H9 (cell line): ENCODE measurements around the gene NFYC. TPM values are rescaled to one million over a fixed set of nuclear protein-coding genes. Genes with fewer than 3 reads are reported as not detected.

Source experiments
- DNase-seq: peaks from one replicate; pipeline ENCODE4 v3.0.0-alpha.2; 2017
- H2AFZ ChIP-seq: one replicate; pipeline ENCODE4 v1.6.1; 2013; ENCODE audit warnings: mild to moderate bottlenecking, low read length, control low read depth, moderate library complexity
- H2AK5ac ChIP-seq: 2 replicates; pipeline ENCODE4 v1.6.1; 2013; ENCODE audit warnings: low read length, control low read depth, mixed read lengths; ENCODE audit not compliant: insufficient read length
- H2BK120ac ChIP-seq: one replicate; pipeline ENCODE4 v1.6.1; 2013; ENCODE audit warnings: low read depth, mild to moderate bottlenecking, low read length, control low read depth, inconsistent platforms; ENCODE audit not compliant: poor library complexity, severe bottlenecking
- H2BK12ac ChIP-seq: 2 replicates; pipeline ENCODE4 v1.6.1; 2013; ENCODE audit warnings: low read length, control low read depth, mixed read lengths, low read depth; ENCODE audit not compliant: insufficient read length
- H2BK15ac ChIP-seq: 2 replicates; pipeline ENCODE4 v1.6.1; 2013; ENCODE audit warnings: low read depth, low read length, control low read depth
- H2BK20ac ChIP-seq: one replicate; pipeline ENCODE4 v1.6.1; 2013; ENCODE audit warnings: low read depth, mild to moderate bottlenecking, low read length, control low read depth, inconsistent platforms; ENCODE audit not compliant: poor library complexity, severe bottlenecking
- H2BK5ac ChIP-seq: 2 replicates; pipeline ENCODE4 v1.6.1; 2013; ENCODE audit warnings: low read length, control low read depth, mixed read lengths; ENCODE audit not compliant: insufficient read length
- H3K14ac ChIP-seq: 2 replicates; pipeline ENCODE4 v1.6.1; 2013; ENCODE audit warnings: low read length, control low read depth; ENCODE audit not compliant: insufficient read depth
- H3K18ac ChIP-seq: 2 replicates; pipeline ENCODE4 v1.6.1; 2013; ENCODE audit warnings: low read depth, mild to moderate bottlenecking, mixed read lengths, low read length, control low read depth; ENCODE audit not compliant: insufficient read length
- H3K23ac ChIP-seq: 2 replicates; pipeline ENCODE4 v1.6.1; 2013; ENCODE audit warnings: low read length, control low read depth, mixed read lengths, low read depth; ENCODE audit not compliant: insufficient read length
- H3K23me2 ChIP-seq: 2 replicates; pipeline ENCODE4 v1.6.1; 2013; ENCODE audit warnings: low read depth, mild to moderate bottlenecking, mixed read lengths, low read length, control low read depth; ENCODE audit not compliant: insufficient read length, poor library complexity, severe bottlenecking
- H3K27ac ChIP-seq: 2 replicates; pipeline ENCODE4 v1.5.1; 2013; ENCODE audit warnings: low read length, control low read depth, mixed read lengths, low read depth; ENCODE audit not compliant: insufficient read length
- H3K27me3 ChIP-seq: 2 replicates; pipeline ENCODE4 v1.6.1; 2013; ENCODE audit warnings: low read length, control low read depth, inconsistent platforms; ENCODE audit not compliant: insufficient read depth
- H3K4ac ChIP-seq: 2 replicates; pipeline ENCODE4 v1.6.1; 2013; ENCODE audit warnings: low read depth, mild to moderate bottlenecking, control low read depth, inconsistent platforms, low read length, moderate library complexity
- H3K4me1 ChIP-seq: 2 replicates; pipeline ENCODE4 v1.6.1; 2013; ENCODE audit warnings: low read length, control low read depth, inconsistent platforms; ENCODE audit not compliant: insufficient read depth
- H3K4me2 ChIP-seq: 2 replicates; pipeline ENCODE4 v1.6.1; 2013; ENCODE audit warnings: low read length, control low read depth, mixed read lengths; ENCODE audit not compliant: insufficient read length, insufficient read depth
- H3K56ac ChIP-seq: 2 replicates; pipeline ENCODE4 v1.6.1; 2013; ENCODE audit warnings: low read depth, mild to moderate bottlenecking, mixed read lengths, low read length, control low read depth; ENCODE audit not compliant: insufficient read length
- H3K79me1 ChIP-seq: 2 replicates; pipeline ENCODE4 v1.6.1; 2013; ENCODE audit warnings: low read depth, mild to moderate bottlenecking, moderate library complexity, low read length, control low read depth, inconsistent platforms; ENCODE audit not compliant: insufficient read depth, poor library complexity, severe bottlenecking
- H3K79me2 ChIP-seq: 2 replicates; pipeline ENCODE4 v1.6.1; 2013; ENCODE audit warnings: low read length, control low read depth, inconsistent platforms; ENCODE audit not compliant: insufficient read depth
- H3K9ac ChIP-seq: 2 replicates; pipeline ENCODE4 v1.6.1; 2013; ENCODE audit warnings: low read length, control low read depth, mixed read lengths; ENCODE audit not compliant: insufficient read length; ENCODE audit errors: extremely low read depth
- H3K9me3 ChIP-seq: one replicate; pipeline ENCODE4 v1.6.1; 2013; ENCODE audit warnings: low read depth, low read length, inconsistent platforms; ENCODE audit not compliant: control insufficient read depth
- H3T11ph ChIP-seq: one replicate; pipeline ENCODE4 v1.6.1; 2013; ENCODE audit warnings: mild to moderate bottlenecking, low read length, control low read depth, inconsistent platforms
- H4K20me1 ChIP-seq: one replicate; pipeline ENCODE4 v1.6.1; 2013; ENCODE audit not compliant: control insufficient read depth, insufficient read length, insufficient read depth
- H4K5ac ChIP-seq: 2 replicates; pipeline ENCODE4 v1.6.1; 2013; ENCODE audit warnings: low read depth, mild to moderate bottlenecking, mixed read lengths, low read length, control low read depth; ENCODE audit not compliant: insufficient read length
- H4K8ac ChIP-seq: replicated peaks from 2 replicates; pipeline ENCODE4 v1.6.1; 2013; ENCODE audit warnings: low read length, control low read depth, mixed read lengths, low read depth; ENCODE audit not compliant: insufficient read length
- H4K91ac ChIP-seq: 2 replicates; pipeline ENCODE4 v1.6.1; 2013; ENCODE audit warnings: low read depth, mild to moderate bottlenecking, moderate library complexity, mixed read lengths, low read length, control low read depth; ENCODE audit not compliant: insufficient read length
- H3K27ac Mint-ChIP-seq, 3 experiments: 2 replicates in 2 of 3; 3 replicates in 1 of 3; pipeline ENCODE4 v1.8.0; 2020 to 2021; ENCODE audit warnings: mixed read lengths in 3 of 3, mild to moderate bottlenecking in 1 of 3, moderate library complexity in 1 of 3
- H3K27me3 Mint-ChIP-seq: 2 replicates; pipeline ENCODE4 v1.8.0; 2021; ENCODE audit warnings: low read depth, mild to moderate bottlenecking, moderate library complexity, mixed read lengths
- H3K36me3 Mint-ChIP-seq, 3 experiments: 2 replicates in 2 of 3; 3 replicates in 1 of 3; pipeline ENCODE4 v1.8.0; 2020 to 2021; ENCODE audit warnings: low read depth in 3 of 3, mixed read lengths in 3 of 3; ENCODE audit not compliant: insufficient read depth in 1 of 3
- H3K4me1 Mint-ChIP-seq, 2 experiments: 2 replicates each; pipeline ENCODE4 v1.8.0; 2020; ENCODE audit warnings: mixed read lengths in 2 of 2
- H3K4me3 Mint-ChIP-seq, 2 experiments: 2 replicates in 1 of 2; 3 replicates in 1 of 2; pipeline ENCODE4 v1.8.0; 2020 to 2021; ENCODE audit warnings: mild to moderate bottlenecking in 2 of 2, mixed read lengths in 2 of 2, moderate library complexity in 1 of 2
- H3K9me3 Mint-ChIP-seq, 2 experiments: 2 replicates in 1 of 2; 3 replicates in 1 of 2; pipeline ENCODE4 v1.8.0; 2020; ENCODE audit warnings: mild to moderate bottlenecking in 2 of 2, mixed read lengths in 2 of 2, moderate library complexity in 1 of 2
- WGBS: extraction: QIAGEN DNeasy Blood & Tissue Kit; methylation state at CpG from one replicate; pipeline ENCODE4 v1.1.7; 2013; ENCODE audit warnings: missing lambda C conversion rate, low lambda C conversion rate, mixed read lengths; ENCODE audit not compliant: insufficient read length; ENCODE audit errors: extremely low coverage; 5-methylcytosine and 5-hydroxymethylcytosine counted together
- total RNA-seq: library from RNA; stranded (reverse); gene quantifications from 2 replicates; pipeline ENCODE4 v1.2.1, GENCODE V29; 2021
- TF ChIP-seq, protein P1 (sequence below): fragments of 200-600 bp; sonication (generic); conservative IDR thresholded peaks from 3 replicates; pipeline ENCODE4 v1.8.0; 2021; ENCODE audit warnings: antibody characterized with exemption, mild to moderate bottlenecking

Gene NFYC
- total RNA-seq, 1 experiment from 2014 or later, result 54.7 TPM

DNA sequence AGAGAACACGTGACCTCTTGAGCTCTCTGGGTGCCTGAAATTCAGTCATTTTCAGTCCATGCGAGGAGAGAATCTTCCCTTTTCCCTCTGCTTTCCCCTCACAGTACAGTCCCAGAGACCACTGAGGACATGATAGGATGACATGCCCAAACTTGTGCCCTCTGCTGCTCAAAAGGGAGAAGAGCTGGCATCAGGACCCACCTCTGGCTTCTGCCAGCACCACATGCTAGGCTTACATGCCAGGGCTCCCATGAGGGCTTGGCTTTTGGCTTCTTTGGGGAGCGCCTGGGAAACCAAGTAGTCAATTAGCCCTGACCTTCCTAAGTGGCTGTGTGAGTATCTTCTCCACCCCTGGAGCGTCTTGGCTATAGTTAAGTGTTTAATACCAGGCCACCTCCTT is 78.3 kb downstream of the NFYC start:
- Histone ChIP-seq H2AFZ (no peak overlapping the region), H4K91ac (no peak overlapping the region), H3K27ac (no peak overlapping the region), H3K9me3 (no peaks in the 10 kb centered on the region), H2BK20ac (no peak overlapping the region), H2AK5ac (no peak overlapping the region), H4K8ac (no peak overlapping the region), H3K4ac (no peak overlapping the region), H3K79me1 (no peaks in the 10 kb centered on the region), H2BK15ac (no peak overlapping the region), H3K9ac (no peak overlapping the region), H3K23me2 (no peaks in the 10 kb centered on the region), H3K4me1 (peaks cover 4% of the 10 kb centered on the region), H3K79me2 (no peaks in the 10 kb centered on the region), H2BK120ac (no peak overlapping the region), H3K18ac (no peak overlapping the region), H3T11ph (no peak overlapping the region), H4K5ac (no peak overlapping the region), H4K20me1 (no peaks in the 10 kb centered on the region), H2BK12ac (no peak overlapping the region), H3K56ac (no peak overlapping the region), H3K27me3 (no peaks in the 10 kb centered on the region), H3K14ac (no peak overlapping the region), H3K23ac (no peak overlapping the region), H2BK5ac (no peak overlapping the region), H3K4me2 (no peak overlapping the region)
- Mint-ChIP-seq H3K9me3 (no peaks in the 10 kb centered on the region), H3K36me3 (peaks cover 29 to 71% (median 61%) of the 10 kb centered on the region in 3 experiments; a peak in 6 of 7 replicates), H3K4me3 (no peak overlapping the region), H3K4me1 (peaks cover 16 to 28% of the 10 kb centered on the region in 2 experiments), H3K27ac (peak overlapping the region in 2 of 3 experiments; percentile 57 to 58; a peak in 4 of 7 replicates), H3K27me3 (no peaks in the 10 kb centered on the region)
- WGBS, result no CpG with 5 or more reads among the region's 4 CpGs
- no peak for DNase-seq
- TF ChIP-seq, protein P1, sequence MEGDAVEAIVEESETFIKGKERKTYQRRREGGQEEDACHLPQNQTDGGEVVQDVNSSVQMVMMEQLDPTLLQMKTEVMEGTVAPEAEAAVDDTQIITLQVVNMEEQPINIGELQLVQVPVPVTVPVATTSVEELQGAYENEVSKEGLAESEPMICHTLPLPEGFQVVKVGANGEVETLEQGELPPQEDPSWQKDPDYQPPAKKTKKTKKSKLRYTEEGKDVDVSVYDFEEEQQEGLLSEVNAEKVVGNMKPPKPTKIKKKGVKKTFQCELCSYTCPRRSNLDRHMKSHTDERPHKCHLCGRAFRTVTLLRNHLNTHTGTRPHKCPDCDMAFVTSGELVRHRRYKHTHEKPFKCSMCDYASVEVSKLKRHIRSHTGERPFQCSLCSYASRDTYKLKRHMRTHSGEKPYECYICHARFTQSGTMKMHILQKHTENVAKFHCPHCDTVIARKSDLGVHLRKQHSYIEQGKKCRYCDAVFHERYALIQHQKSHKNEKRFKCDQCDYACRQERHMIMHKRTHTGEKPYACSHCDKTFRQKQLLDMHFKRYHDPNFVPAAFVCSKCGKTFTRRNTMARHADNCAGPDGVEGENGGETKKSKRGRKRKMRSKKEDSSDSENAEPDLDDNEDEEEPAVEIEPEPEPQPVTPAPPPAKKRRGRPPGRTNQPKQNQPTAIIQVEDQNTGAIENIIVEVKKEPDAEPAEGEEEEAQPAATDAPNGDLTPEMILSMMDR, result no peak
